Measurements from ENCODE around the gene PNKP.

Gene PNKP

DNA sequence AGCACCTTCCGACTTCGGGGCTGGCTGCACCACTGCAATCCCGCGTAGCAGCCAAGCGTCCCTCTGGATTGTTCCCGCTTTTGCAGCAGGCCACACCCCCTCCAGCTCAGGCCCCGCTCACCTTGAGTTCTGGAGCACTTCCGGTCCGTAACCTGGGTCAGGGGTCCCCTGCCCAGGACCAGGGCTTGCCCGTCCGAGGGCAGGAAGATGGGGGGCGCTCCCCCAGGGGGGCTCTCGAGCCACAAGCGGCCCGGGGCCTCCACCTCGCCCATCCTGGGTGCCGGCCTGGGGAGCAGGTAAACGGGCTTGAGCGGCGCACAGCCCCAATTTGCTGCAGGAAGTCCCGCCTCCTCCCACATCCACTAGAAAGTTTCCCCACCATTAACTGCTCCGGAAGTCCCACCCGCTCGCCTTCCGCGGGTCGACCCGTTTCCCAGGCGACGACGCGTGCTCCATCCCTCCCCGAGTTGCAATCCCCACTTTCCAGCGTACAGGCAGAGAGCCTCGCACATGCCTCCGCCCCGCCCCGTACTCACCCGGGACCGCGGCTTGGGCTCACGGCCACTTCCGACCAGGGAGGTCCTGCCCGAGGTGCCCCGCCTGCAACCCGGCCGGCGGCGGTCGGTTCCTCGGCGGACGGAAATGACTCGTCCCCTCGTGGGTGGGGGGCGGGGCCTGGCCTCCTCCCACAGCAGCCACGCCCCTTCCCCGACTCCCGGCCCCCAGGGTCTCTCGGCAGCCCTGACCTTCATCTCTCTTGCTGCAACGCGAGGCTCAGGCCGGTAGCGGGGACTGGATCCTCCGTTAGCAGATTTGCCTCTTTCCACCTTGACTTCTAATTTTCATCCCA, at the start of gene PNKP:
PNKP (minus strand) TSS at position 644 of the 850 bp plus-strand sequence; CDS start at position 272, 372 bp downstream.
- DNase-seq (ENCODE audit: low spot score), result peak; percentile 78

DNA sequence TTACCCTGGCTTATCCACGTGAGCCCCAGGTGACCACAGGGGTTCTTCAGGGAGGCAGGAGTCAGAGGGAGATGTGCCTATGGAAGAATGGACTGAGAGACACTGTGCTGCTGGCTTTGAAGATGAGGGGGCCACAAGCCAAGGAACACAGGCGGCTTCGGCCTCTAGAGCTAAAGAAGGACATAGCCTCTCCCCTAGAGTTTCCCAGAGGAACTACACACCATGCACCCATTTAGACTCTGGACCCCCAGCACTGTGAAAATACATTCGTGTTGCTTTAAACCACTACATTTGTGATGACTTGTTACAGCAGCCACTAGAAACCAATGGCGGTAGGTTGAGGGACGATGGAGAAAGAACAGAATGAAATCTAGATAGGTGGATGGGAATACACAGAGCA, 47.9 kb upstream of the PNKP start:
- no peak for DNase-seq (ENCODE audit: low spot score)

DNA sequence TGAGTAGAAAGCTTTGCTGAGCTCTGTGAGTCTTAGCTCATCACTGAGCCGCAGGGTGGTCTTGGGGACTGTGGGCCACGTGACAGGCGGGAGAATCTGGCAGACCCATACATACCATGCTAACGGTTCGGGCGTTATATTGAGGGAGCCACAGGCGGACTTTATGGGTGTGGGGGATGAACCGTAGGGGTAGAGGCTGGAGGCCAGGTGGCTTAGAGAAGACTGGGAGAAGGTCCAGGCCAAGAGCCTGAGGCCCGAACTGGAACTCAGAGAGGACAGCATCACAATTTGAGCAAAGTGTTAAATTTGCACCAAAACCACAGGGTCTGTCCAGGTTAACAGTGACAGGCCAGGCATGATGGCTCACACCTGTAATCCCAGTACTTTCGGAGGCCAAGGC, 46.3 kb upstream of the PNKP start:
- no peak for DNase-seq (ENCODE audit: low spot score)

DNA sequence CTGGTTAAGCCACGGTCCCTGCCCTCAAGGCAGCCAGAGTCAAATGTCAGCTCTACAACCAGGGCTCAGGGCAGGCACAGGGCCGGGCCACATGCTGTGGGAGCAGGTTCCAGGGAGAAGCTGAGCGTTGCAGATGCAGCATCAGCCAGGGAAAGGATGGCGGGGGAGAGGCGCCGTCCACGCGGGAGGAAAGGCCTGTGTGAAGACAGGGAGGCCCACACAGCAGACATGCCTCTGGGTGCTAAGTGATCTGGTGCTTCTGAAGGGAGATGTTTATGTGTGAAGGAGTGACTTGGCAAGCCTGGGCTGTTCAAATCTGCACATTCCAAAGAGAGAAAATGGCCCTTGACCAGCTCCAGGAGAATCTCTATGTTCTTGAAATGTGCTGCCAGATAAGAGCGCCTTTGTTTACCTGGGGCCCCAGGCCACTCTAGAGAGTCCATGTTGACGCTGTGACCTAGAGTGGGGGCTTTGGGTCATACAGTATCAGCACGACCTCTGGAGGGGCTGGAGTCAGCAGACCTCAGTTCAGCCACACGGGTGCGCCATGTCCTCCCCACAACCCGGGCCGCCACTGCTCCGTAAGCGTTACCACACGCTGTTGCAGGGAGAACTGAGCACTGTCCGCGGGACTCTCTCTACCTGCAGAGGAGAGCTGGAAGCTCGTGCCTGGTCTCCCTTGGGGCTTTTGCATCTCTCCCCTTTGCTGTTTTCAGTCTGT, 45.7 kb upstream of the PNKP start:
- DNase-seq (ENCODE audit: low spot score), result no peak

DNA sequence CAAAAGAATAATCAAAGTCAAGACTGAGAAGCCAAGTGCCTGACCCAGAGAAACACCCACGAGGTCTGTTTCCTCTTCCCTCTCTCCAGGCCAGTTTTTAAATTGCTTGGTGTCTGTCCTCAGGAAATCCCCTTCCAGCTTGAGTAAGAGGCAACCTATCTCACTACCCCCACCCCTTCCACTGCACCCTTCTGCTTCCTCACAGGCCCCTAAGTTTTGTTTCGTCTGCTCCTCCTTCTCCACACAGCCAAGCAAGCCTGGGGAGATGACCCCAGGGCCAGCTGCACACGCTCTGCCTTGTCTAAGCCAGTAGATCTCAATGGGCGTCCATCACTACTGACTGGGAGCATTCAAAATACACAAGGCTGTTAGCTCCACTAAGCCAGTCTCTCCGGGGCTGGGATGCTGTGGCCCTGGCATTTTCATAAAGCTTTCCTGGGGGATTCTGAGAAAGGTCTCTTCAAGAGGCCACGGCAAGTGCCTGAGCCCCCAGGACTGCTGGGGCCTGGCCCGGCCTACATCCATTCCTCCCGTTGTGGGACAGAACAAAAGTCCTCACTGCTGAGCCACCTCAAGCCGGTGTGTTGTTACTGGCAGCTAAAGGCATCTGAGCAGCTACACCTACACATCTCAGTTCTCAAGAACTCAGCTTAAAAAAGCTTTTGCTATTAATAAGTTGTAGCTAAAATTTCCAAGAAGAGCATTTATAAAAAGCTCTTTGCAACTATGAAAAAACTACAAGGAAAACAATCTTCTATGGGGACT, 44.2 kb upstream of the PNKP start:
- DNase-seq (ENCODE audit: low spot score), result no peak

DNA sequence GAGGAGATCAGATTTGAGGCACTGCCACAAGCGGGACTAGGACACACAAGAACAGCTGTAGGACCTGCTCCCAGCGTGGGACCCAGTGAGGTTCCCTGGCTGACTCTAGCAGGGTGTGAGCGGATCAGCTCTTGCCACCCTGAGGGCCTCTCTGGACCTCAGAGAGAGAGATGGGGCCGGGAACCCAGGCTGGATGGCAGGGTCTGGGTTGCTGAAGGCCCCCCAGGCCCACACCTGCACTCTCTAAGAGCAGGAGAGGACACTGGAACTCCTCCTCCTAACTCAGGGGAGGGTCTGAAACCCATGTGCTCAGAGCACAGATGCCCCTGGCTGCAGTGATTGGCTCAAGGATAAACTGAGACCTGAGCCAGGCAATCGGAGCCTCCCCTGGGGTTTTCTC, 42.8 kb upstream of the PNKP start:
- DNase-seq (ENCODE audit: low spot score), result no peak

DNA sequence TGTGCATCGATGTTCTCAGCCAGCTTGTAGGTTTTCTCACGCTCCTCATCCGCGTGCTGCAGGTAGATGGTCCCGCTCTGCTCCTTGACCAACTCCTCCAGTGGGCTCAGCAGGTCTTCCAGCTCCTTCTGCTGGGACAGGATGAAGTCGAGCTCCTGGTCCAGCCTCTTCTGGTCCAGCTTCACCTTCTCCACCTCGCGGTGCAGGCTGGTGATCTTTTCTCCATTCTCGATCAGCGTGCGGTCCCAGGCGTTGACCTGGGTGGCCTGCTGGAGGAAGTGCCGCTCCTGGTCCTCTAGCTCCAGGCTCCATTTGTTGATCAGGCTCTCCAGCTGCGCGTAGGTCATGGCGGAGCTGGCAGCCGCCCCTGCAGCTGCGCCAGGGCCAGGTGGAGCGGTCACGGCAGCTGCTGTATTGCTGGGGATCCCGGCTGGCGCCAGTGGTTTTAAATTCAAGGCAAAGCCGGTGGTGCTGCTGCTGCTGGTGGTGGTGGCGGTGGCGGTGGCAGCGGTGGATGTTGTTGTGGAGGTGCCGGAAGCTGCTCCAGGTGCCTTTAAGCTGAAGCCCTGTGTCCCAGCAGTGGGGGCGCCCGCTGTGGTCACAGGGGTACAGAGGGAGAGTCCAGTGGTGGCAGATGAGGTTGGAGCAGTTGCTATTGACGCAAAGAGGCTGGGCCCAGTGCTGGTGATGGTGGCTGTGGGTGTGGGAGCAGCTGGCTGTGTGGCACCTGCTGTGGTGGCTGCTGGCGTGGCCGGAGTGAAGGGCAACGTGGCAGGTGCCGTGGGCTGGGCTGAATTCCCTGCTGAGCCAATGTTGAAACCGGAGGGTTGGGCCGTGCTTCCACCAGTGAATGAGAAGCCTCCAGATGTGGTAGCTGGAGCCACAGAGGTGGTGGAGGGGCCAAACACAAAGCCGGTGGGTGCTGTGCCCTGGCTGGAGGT, 41.4 kb upstream of the PNKP start:
- no peak for DNase-seq (ENCODE audit: low spot score)

DNA sequence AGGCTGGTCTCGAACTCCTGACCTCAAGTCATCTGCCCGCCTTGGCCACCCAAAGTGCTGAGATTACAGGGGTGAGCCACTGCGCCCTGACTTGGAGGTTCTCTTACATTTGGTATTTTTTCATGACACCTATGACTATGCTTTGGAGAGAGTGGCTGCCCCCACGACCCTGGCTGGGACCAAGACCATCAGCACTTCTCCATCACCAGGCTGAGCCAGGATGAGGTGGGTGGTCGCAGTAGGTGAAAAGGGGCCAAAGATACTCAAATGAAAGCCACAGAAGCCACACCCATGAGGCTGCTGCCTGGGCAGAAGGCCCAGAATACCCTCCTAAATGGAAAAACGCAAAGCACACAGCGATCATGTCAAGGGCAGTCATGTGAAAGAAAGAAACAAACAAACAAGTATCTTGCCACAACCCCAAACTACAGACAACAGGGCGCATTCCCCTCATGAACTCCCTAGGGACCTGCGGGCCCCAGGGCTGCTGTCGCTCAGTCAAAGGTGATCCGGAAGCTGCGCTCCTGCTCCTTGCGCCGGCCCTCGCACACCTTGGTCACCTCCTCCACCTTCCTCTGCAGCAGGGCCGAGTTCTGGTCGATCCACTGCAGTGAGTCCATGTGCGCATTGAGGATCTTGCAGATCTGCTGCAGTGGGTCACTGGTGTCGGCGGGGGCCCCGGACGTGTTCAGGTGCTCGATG, 40.5 kb upstream of the PNKP start:
- DNase-seq (ENCODE audit: low spot score), result no peak

DNA sequence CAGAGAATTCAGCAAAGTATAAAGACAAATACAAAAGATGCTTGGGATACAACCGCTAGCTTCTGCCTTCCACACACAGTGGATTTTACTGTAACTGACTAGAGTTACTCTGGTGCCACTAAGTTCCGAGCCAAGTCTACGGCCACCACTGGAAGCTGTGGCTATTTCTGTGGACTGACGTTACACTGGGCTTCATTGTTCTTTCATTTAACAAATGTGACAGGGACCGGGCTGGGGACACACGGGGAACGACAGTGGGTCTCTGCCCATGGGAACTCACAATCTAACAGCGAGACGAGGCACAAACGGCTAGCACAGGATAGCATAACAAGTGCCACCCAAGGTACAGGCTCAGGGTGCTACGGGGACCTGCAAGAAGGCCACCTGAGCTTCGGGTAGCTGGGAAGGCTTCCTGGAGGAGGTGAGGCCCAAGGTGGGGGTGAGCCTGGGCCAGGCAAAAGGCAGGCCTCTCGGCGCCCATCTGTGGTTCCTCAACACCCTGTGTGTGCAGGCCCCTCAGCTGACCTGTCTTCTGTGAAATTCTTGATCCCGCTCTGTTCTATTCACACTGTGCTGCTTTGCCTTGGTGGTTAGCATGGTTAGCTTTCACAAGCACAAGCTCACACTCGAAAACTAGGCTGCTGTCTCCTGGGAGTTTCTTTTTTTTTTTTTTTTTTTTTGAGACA, 39.6 kb upstream of the PNKP start:
- no peak for DNase-seq (ENCODE audit: low spot score)

DNA sequence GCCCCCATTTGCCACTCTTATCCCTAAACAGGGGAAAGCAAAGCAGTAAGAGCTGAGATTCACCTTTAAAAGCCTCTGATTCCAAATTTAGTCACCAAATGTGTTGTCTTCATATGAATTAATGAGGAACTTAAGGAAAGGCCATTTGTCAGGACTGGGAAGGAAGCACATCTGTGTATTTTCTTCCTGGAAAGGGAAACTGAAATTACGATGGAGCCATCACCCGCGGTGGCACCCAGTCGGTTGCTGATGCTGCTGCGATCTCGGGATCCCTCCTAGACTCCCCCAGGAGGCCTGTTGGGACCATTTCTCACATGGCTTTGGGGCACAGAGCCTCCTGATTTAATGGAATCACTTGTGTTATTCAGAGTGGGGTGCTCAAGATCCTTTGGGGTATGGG, 36.8 kb upstream of the PNKP start:
- DNase-seq (ENCODE audit: low spot score), result no peak

DNA sequence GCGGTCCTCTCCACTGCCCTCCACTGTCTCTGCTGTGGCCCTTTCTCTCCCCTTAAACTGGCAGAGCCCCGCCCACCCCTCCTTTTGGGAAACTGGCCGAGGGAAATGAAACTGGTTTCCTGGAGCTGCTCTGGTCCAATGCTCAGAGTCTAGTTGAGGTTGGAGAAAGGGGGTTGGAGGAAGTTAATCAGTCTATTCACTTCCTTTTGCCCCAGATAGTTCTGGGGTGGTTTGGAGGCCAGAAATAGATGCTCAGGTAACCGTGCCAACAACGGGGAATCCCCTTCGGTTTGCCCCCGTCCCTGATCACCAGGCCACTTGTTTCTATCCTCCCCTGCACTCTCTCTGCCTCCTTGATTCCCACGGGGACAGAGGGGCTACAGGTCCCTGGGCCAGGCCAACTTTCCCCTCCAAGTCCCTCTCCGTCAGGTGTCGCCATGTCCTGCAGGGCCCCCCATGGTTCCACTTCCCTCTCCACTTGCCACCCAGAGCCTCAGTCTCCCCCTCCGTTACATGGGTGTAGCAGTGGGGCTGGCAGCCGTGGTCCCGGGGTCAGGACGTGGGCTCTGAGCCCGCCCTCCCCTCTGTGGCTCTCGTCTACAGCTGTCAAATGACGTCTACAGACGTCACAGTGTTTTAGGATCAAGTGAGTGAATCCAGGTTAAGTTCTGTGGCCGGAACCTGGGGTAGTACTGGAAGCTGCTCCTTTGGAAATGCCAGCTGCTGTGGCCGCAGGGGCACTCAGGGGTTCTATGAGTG, 29.7 kb upstream of the PNKP start, which contains the start of gene IL4I1:
IL4I1 (minus strand) TSS at position 25 of the 759 bp plus-strand sequence. CDS start 727 bp downstream, outside the sequence.
- DNase-seq (ENCODE audit: low spot score), result peak; percentile 48

DNA sequence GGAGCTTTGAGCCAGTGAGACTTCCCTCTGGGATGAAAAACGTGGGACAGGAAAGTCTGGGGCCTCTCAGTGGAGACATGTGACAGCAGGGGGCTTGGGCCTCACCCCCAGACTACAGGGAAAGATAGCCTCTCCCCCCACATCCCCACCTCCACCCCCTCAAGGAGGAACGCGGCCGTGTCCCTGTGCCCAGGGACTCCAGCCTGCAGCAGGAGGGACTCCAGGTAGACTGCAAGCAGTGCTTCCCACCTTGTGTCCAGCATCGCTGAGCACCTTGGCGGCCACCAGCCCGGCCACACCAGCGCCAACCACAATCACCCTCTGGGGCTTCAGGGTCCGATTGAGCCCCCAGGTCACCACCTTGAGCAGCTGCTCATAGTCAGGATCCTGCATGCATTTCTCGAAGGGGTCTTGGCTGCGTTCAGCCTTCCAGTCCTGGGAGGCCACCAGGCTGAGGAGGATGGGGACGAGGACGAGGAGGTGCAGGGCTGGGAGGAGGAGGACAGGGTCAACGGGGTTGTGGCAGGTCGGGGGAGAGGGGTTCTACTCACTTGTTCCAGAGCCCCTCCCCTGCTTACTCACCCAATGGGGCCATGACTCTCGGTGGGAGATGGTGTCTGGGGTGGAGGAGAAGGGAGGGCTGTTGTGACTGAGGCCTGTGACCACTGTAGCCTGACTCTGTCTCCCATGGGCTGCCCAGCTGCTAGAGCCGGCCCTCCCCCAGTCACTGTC, 28.4 kb upstream of the PNKP start:
- DNase-seq (ENCODE audit: low spot score), result no peak

DNA sequence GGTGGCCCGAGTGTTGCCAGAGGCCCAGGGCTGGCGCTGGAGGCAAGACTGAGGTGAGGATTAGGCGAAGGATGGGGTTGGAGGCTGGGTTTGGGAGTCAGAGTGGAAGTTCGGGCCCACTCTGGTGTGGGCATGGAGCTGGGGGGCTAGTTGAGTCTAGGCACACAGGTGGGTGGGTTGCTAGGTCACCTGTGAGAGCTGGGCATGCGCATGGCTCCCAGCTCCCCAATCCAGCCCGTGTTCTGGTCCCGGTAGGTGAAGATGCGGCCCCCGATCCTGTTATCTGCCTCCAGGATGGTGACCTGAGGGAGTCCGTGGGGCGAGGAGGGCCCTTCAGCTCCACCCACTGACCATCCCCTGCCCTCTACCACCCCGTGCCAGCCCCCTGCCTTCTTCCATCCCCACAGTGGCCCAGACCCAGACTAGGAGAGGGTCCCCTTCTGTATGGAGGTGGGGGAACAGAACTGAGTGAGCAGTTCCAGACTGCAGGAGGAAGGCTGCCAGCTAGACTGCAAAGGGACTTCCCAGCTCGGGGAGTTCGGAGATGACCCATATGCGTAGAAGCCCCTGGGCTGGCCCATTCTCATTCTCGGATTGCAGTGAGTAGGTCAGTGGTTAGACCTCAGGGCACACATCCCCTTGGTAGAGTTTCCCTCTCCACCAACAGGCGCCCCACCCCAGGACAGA, 27.6 kb upstream of the PNKP start:
- DNase-seq (ENCODE audit: low spot score), result no peak

DNA sequence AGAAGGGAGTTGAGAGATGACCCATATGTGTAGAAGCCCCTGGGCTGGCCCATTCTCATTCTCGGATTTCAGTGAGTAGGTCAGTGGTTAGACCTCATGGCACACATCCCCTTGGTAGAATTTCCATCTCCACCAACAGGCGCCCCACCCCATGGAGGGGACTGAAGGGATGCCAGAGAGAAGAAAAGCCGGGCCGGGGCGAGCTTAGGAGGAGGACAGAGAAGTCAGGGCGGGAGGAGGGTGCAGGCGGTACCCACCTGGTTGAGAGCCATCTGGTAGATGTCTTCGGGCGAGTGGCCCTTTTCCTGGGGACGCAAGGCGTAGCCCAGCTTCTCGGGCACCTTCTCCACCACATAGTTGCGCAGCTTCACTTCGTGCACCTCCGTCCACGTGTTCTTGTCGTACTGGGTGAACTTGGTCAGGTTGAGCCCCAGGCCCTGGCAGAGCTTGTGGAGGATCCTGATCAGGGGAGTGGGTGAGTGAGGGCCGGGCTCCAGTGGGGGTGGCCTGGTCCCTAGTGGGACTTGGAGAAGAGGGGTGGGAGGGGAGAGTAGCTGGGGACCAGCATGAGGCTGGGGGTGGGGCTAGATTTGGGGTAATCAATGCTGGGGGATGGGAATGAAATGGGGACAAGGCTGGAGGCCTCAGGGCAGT, 26.8 kb upstream of the PNKP start:
- DNase-seq (ENCODE audit: low spot score), result no peak

DNA sequence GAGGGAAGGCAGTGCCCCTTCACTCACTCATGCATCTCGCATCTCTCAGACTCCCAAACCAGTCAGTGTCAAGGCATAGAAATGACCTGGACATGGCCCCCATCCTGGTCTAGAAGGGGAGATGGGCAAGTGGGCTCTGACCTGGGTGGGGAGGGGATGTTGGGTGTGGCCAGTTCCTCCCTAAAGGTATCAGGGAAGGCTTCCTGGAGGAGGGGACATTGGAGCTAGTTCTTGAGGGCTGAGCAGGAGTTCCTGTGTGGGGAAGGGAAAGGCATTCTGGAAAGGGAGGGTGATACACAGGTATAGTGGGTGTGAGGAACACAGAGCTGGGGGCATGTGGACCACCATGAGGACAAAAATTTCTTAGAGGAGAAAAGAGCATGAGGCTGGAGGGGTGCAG, 25.3 kb upstream of the PNKP start:
- DNase-seq (ENCODE audit: low spot score), result no peak

DNA sequence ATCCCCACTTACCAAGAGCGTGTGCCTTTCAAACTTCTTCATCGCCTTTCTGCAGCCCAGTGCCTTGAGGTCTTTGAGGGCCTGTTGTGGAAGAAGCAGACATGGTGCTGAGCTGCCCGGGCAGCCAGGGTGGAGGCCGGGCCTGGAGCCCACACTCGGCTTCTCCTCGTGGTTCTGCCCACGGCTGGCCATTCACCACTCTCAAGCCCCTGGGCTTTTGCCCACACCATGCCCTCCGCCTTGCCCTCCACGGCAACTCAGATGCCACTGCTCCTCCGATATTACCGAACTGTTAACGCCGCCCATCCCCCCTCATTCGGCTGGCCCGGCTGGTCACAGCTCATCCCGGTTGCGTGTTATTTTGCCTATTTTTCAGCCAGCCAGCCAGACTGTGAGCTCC, 24.0 kb upstream of the PNKP start:
- no peak for DNase-seq (ENCODE audit: low spot score)

Data from kidney capillary endothelial cell (primary cell).